HepG2 (cell line): ENCODE measurements around the gene EZH1. TPM values are rescaled to one million over a fixed set of nuclear protein-coding genes. Genes with fewer than 3 reads are reported as not detected.
A peak's percentile ranks its signal among the peaks of the same experiment; 100 is the strongest.

Source experiments
- HNF4G ChIP-seq, 2 experiments: sonication (generic) in 1 of 2; formaldehyde crosslinking in 1 of 2; IDR thresholded peaks; 2 replicates each; pipeline versions ENCODE4 v1.4.0 to v1.6.1; 2011 to 2020; ENCODE audit warnings: borderline replicate concordance in 2 of 2, low read depth in 2 of 2, mild to moderate bottlenecking in 2 of 2, low read length in 1 of 2, missing genetic modification reagents in 1 of 2, moderate library complexity in 1 of 2
- PHF5A ChIP-seq: IDR thresholded peaks from one replicate; pipeline ENCODE4 v1.6.1; 2018; ENCODE audit warnings: low read depth, missing genetic modification reagents; ENCODE audit not compliant: unreplicated experiment
- PHF8 ChIP-seq: sonication (generic); formaldehyde crosslinking; IDR thresholded peaks from 2 replicates; pipeline ENCODE4 v1.5.0; 2020; ENCODE audit warnings: missing genetic modification reagents
- PRDM10 ChIP-seq: sonication (generic); formaldehyde crosslinking; IDR thresholded peaks from 2 replicates; pipeline ENCODE4 v1.4.0; 2020; ENCODE audit warnings: low read depth, missing genetic modification reagents
- TARDBP ChIP-seq: sonication (generic); formaldehyde crosslinking; IDR thresholded peaks from 2 replicates; pipeline ENCODE4 v1.8.0; 2022; ENCODE audit warnings: mild to moderate bottlenecking, missing genetic modification reagents
- ZNF34 ChIP-seq: sonication (generic); formaldehyde crosslinking; IDR thresholded peaks from 2 replicates; pipeline ENCODE4 v1.4.0; 2020; ENCODE audit warnings: mild to moderate bottlenecking, missing genetic modification reagents, borderline replicate concordance
- polyA plus RNA-seq, 8 experiments: library from polyadenylated mRNA; depleted of rRNA in 3 of 8; stranded (reverse) in 7 of 8; unstranded in 1 of 8; fragments of >200 nt; fragmentation: Illumina TruSeq in 4 of 8; extraction: Trizol in 4 of 8; gene quantifications; 2 replicates each; pipeline versions ENCODE4 v1.2.1 to v1.2.3, GENCODE V29; 2011 to 2016; ENCODE audit warnings: low read depth in 4 of 8, missing spikeins in 1 of 8, mixed read lengths in 1 of 8; ENCODE audit not compliant: insufficient read depth in 1 of 8
- total RNA-seq, 5 experiments: library from RNA; depleted of rRNA; stranded (reverse); fragments of >200 nt; fragmentation: Illumina TruSeq; extraction: Trizol; gene quantifications; 2 replicates each; pipeline ENCODE4 v1.2.3, GENCODE V29; 2016; ENCODE audit warnings: low read depth in 1 of 5
- TF ChIP-seq, protein P1 (sequence below): sonication (generic); formaldehyde crosslinking; IDR thresholded peaks from 2 replicates; pipeline ENCODE4 v1.4.0; 2020; ENCODE audit warnings: missing genetic modification reagents, borderline replicate concordance
- TF ChIP-seq, protein P2 (sequence below): sonication (generic); formaldehyde crosslinking; IDR thresholded peaks from 2 replicates; pipeline ENCODE4 v1.5.0; 2020; ENCODE audit warnings: mild to moderate bottlenecking, missing genetic modification reagents
- TF ChIP-seq, protein P3 (sequence below): sonication (generic); formaldehyde crosslinking; conservative IDR thresholded peaks from 2 replicates; pipeline ENCODE4 v1.4.0; 2020; ENCODE audit warnings: missing genetic modification reagents
- TF ChIP-seq, protein P4 (sequence below): sonication (generic); formaldehyde crosslinking; IDR thresholded peaks from 2 replicates; pipeline ENCODE4 v1.4.0; 2020; ENCODE audit warnings: missing genetic modification reagents

Gene EZH1
- total and polyA plus RNA-seq, 2 of the 13 experiments (the other 11 are each of a cell fraction or from before 2014, with no cell fraction given), result 11.6 to 24.0 TPM

DNA sequence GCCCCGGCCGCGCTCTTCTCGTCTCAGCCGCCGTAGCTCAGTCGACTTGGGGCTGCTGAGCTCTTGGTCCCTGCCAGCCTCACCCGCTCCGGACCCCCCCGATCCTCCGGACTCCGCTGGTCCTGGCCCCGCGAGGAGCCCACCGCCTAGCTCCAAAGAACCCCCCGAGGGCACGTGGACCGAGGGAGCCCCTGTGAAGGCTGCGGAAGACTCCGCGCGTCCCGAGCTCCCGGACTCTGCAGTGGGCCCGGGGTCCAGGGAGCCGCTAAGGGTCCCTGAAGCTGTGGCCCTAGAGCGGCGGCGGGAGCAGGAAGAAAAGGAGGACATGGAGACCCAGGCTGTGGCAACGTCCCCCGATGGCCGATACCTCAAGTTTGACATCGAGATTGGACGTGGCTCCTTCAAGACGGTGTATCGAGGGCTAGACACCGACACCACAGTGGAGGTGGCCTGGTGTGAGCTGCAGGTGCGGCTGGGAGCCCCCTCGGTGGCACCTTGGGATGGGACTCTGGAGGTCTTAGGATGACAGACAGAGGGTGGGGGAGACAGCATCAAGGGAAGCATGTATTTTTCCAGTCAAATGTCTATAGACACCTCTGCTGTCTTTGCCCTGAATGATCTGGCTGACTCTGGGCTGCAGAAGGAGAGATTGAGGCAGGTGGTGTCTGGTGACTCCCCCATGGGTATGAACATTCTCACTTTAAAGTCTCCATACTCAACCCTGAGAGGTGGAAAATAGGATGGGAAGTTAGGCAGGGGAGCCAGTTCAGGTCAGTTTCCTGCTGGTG lies 36.2 kb upstream of the EZH1 start (continued):
- TF ChIP-seq, protein P1, sequence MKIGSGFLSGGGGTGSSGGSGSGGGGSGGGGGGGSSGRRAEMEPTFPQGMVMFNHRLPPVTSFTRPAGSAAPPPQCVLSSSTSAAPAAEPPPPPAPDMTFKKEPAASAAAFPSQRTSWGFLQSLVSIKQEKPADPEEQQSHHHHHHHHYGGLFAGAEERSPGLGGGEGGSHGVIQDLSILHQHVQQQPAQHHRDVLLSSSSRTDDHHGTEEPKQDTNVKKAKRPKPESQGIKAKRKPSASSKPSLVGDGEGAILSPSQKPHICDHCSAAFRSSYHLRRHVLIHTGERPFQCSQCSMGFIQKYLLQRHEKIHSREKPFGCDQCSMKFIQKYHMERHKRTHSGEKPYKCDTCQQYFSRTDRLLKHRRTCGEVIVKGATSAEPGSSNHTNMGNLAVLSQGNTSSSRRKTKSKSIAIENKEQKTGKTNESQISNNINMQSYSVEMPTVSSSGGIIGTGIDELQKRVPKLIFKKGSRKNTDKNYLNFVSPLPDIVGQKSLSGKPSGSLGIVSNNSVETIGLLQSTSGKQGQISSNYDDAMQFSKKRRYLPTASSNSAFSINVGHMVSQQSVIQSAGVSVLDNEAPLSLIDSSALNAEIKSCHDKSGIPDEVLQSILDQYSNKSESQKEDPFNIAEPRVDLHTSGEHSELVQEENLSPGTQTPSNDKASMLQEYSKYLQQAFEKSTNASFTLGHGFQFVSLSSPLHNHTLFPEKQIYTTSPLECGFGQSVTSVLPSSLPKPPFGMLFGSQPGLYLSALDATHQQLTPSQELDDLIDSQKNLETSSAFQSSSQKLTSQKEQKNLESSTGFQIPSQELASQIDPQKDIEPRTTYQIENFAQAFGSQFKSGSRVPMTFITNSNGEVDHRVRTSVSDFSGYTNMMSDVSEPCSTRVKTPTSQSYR (CRISPR knock-in tag), result no peak
- peak; percentile 33; the same call in 1 of the 2 replicates for TF ChIP-seq PHF8 (CRISPR knock-in tag)
- TF ChIP-seq, protein P2, sequence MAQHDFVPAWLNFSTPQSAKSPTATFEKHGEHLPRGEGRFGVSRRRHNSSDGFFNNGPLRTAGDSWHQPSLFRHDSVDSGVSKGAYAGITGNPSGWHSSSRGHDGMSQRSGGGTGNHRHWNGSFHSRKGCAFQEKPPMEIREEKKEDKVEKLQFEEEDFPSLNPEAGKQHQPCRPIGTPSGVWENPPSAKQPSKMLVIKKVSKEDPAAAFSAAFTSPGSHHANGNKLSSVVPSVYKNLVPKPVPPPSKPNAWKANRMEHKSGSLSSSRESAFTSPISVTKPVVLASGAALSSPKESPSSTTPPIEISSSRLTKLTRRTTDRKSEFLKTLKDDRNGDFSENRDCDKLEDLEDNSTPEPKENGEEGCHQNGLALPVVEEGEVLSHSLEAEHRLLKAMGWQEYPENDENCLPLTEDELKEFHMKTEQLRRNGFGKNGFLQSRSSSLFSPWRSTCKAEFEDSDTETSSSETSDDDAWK (CRISPR knock-in tag), result no peak
- no peak for TF ChIP-seq PRDM10 (CRISPR knock-in tag)
- TF ChIP-seq TARDBP (CRISPR knock-in tag), result 0 out of 2 replicates have a peak, but pooled peaks have one; percentile 19
- TF ChIP-seq ZNF34 (CRISPR knock-in tag), result 0 out of 2 replicates have a peak, but pooled peaks have one; percentile 61
- TF ChIP-seq, protein P3, sequence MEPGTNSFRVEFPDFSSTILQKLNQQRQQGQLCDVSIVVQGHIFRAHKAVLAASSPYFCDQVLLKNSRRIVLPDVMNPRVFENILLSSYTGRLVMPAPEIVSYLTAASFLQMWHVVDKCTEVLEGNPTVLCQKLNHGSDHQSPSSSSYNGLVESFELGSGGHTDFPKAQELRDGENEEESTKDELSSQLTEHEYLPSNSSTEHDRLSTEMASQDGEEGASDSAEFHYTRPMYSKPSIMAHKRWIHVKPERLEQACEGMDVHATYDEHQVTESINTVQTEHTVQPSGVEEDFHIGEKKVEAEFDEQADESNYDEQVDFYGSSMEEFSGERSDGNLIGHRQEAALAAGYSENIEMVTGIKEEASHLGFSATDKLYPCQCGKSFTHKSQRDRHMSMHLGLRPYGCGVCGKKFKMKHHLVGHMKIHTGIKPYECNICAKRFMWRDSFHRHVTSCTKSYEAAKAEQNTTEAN (CRISPR knock-in tag), result no peak
- peak; percentile 6 for TF ChIP-seq PHF5A (CRISPR knock-in tag)
- no peak for TF ChIP-seq HNF4G (IDR thresholded peaks at IDR 0.05; ENCODE audit: borderline replicate concordance, low read depth, low read length)
- TF ChIP-seq HNF4G (CRISPR knock-in tag; IDR thresholded peaks at IDR 0.05; ENCODE audit: borderline replicate concordance, low read depth), result peak; percentile 24
- TF ChIP-seq, protein P4, sequence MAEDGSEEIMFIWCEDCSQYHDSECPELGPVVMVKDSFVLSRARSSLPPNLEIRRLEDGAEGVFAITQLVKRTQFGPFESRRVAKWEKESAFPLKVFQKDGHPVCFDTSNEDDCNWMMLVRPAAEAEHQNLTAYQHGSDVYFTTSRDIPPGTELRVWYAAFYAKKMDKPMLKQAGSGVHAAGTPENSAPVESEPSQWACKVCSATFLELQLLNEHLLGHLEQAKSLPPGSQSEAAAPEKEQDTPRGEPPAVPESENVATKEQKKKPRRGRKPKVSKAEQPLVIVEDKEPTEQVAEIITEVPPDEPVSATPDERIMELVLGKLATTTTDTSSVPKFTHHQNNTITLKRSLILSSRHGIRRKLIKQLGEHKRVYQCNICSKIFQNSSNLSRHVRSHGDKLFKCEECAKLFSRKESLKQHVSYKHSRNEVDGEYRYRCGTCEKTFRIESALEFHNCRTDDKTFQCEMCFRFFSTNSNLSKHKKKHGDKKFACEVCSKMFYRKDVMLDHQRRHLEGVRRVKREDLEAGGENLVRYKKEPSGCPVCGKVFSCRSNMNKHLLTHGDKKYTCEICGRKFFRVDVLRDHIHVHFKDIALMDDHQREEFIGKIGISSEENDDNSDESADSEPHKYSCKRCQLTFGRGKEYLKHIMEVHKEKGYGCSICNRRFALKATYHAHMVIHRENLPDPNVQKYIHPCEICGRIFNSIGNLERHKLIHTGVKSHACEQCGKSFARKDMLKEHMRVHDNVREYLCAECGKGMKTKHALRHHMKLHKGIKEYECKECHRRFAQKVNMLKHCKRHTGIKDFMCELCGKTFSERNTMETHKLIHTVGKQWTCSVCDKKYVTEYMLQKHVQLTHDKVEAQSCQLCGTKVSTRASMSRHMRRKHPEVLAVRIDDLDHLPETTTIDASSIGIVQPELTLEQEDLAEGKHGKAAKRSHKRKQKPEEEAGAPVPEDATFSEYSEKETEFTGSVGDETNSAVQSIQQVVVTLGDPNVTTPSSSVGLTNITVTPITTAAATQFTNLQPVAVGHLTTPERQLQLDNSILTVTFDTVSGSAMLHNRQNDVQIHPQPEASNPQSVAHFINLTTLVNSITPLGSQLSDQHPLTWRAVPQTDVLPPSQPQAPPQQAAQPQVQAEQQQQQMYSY (CRISPR knock-in tag), result no peak
